Hepatocyte (in vitro differentiated cells): ENCODE results near the gene SFXN4.

Source experiments
- EZH2 ChIP-seq: fragments of 200-600 bp; sonication (generic); IDR thresholded peaks from 2 replicates; pipeline ENCODE4 v1.6.1; 2016; ENCODE audit warnings: antibody characterized with exemption, mild to moderate bottlenecking, borderline replicate concordance
- EZH2phosphoT487 ChIP-seq: fragments of 200-600 bp; sonication (generic); IDR thresholded peaks from one replicate; pipeline ENCODE4 v1.6.1; 2018; ENCODE audit warnings: antibody characterized with exemption, mild to moderate bottlenecking, low read depth, moderate library complexity; ENCODE audit not compliant: unreplicated experiment, severe bottlenecking
- TF ChIP-seq, protein P1 (sequence below): fragments of 200-600 bp; sonication (generic); IDR thresholded peaks from 2 replicates; pipeline ENCODE4 v1.5.1; 2016; ENCODE audit warnings: antibody characterized with exemption, mild to moderate bottlenecking; ENCODE audit not compliant: poor library complexity

DNA sequence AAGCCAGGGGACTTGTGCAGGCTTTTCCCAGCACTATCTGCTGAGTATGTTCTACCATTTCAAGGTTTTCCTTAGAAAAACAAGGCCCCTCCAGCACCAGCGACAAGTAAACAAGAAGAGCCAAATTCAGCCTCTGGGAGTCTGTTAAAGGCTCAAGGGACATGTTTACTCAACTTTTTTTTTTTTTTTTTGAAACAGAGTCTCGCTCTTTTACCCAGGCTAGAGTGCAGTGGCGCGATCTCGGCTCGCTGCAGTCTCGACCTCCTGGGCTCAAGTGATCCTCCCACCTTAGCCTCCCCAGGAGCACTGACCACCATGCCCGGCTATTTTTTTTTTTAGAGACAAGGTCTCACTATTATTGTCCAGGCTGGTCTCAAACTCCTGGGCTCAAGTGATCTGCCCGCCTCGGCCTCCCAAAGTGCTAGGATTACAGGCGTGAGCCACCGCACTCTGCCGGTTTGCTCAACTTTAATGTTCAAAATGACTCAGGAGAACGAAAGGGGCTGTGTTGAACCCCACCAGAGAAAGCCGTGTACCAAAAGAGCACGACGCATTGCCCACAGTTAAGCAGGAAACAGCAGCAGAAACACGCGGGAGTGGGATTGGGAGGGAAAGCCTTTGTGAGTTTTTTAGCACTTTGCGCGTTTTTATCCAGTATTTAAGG is 12.3 kb upstream of the SFXN4 start:
- TF ChIP-seq, protein P1, sequence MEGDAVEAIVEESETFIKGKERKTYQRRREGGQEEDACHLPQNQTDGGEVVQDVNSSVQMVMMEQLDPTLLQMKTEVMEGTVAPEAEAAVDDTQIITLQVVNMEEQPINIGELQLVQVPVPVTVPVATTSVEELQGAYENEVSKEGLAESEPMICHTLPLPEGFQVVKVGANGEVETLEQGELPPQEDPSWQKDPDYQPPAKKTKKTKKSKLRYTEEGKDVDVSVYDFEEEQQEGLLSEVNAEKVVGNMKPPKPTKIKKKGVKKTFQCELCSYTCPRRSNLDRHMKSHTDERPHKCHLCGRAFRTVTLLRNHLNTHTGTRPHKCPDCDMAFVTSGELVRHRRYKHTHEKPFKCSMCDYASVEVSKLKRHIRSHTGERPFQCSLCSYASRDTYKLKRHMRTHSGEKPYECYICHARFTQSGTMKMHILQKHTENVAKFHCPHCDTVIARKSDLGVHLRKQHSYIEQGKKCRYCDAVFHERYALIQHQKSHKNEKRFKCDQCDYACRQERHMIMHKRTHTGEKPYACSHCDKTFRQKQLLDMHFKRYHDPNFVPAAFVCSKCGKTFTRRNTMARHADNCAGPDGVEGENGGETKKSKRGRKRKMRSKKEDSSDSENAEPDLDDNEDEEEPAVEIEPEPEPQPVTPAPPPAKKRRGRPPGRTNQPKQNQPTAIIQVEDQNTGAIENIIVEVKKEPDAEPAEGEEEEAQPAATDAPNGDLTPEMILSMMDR, result no peak
- no peak for TF ChIP-seq EZH2
- TF ChIP-seq EZH2phosphoT487, result no peak
